ENCODE results near the gene RASA3.

The RASA3 gene

GRCh38 chr13:113938716-113939115, 193.7 kb downstream of the RASA3 start:
- Histone ChIP-seq H3K4me1 (ENCODE audit: control insufficient read depth, insufficient read depth, low read length) (peaks cover 18% of the 10 kb centered on the region), H3K4me3 (ENCODE audit: low read depth, low read length) (no peak overlapping the region), H3K9me3 (ENCODE audit: control insufficient read depth, insufficient read depth, low read depth, low read length) (no peaks in the 10 kb centered on the region), H3K27me3 (ENCODE audit: control insufficient read depth, insufficient read depth, low read length) (no peaks in the 10 kb centered on the region), H3K9ac (ENCODE audit: low read length) (no peak overlapping the region), H3K27ac (ENCODE audit: low read depth, low read length) (no peak overlapping the region), H3K36me3 (ENCODE audit: control insufficient read depth, insufficient read depth, low read length) (no peaks in the 10 kb centered on the region)

- H3K27ac ChIP-seq (ENCODE audit: low read depth, low read length): no peak overlapping the region
- no peak overlapping the region for H3K4me3 ChIP-seq (ENCODE audit: low read depth, low read length)
- H3K9ac ChIP-seq (ENCODE audit: low read length): no peak overlapping the region
- H3K4me1 ChIP-seq (ENCODE audit: control insufficient read depth, insufficient read depth, low read length): peaks cover 18% of the 10 kb centered on the region
- H3K9me3 ChIP-seq (ENCODE audit: control insufficient read depth, insufficient read depth, low read depth, low read length): no peaks in the 10 kb centered on the region
- H3K27me3 ChIP-seq (ENCODE audit: control insufficient read depth, insufficient read depth, low read length): no peaks in the 10 kb centered on the region
- H3K36me3 ChIP-seq (ENCODE audit: control insufficient read depth, insufficient read depth, low read length): no peaks in the 10 kb centered on the region
Observed at GRCh38 chr13:113938246-113938645, 194.2 kb downstream of the RASA3 start.

- Histone ChIP-seq H3K4me1 (ENCODE audit: control insufficient read depth, insufficient read depth, low read length) (peaks cover 18% of the 10 kb centered on the region), H3K4me3 (ENCODE audit: low read depth, low read length) (no peak overlapping the region), H3K36me3 (ENCODE audit: control insufficient read depth, insufficient read depth, low read length) (no peaks in the 10 kb centered on the region), H3K27me3 (ENCODE audit: control insufficient read depth, insufficient read depth, low read length) (no peaks in the 10 kb centered on the region), H3K9me3 (ENCODE audit: control insufficient read depth, insufficient read depth, low read depth, low read length) (no peaks in the 10 kb centered on the region), H3K9ac (ENCODE audit: low read length) (no peak overlapping the region), H3K27ac (ENCODE audit: low read depth, low read length) (no peak overlapping the region)
Observed at GRCh38 chr13:113937527-113938180, 194.8 kb downstream of the RASA3 start.

GRCh38 chr13:113937073-113937472, 195.3 kb downstream of the RASA3 start:
- Histone ChIP-seq H3K9me3 (ENCODE audit: control insufficient read depth, insufficient read depth, low read depth, low read length) (no peaks in the 10 kb centered on the region), H3K27me3 (ENCODE audit: control insufficient read depth, insufficient read depth, low read length) (no peaks in the 10 kb centered on the region), H3K27ac (ENCODE audit: low read depth, low read length) (no peak overlapping the region), H3K4me3 (ENCODE audit: low read depth, low read length) (no peak overlapping the region), H3K9ac (ENCODE audit: low read length) (no peak overlapping the region), H3K4me1 (ENCODE audit: control insufficient read depth, insufficient read depth, low read length) (peaks cover 18% of the 10 kb centered on the region), H3K36me3 (ENCODE audit: control insufficient read depth, insufficient read depth, low read length) (no peaks in the 10 kb centered on the region)

- Histone ChIP-seq H3K27me3 (ENCODE audit: control insufficient read depth, insufficient read depth, low read length) (no peaks in the 10 kb centered on the region), H3K36me3 (ENCODE audit: control insufficient read depth, insufficient read depth, low read length) (no peaks in the 10 kb centered on the region), H3K9me3 (ENCODE audit: control insufficient read depth, insufficient read depth, low read depth, low read length) (no peaks in the 10 kb centered on the region), H3K4me3 (ENCODE audit: low read depth, low read length) (no peak overlapping the region), H3K4me1 (ENCODE audit: control insufficient read depth, insufficient read depth, low read length) (peaks cover 18% of the 10 kb centered on the region), H3K27ac (ENCODE audit: low read depth, low read length) (no peak overlapping the region), H3K9ac (ENCODE audit: low read length) (no peak overlapping the region)
Observed at GRCh38 chr13:113936166-113936965, 196.1 kb downstream of the RASA3 start.

- no peaks in the 10 kb centered on the region for H3K27me3 ChIP-seq (ENCODE audit: control insufficient read depth, insufficient read depth, low read length)
- H3K4me1 ChIP-seq (ENCODE audit: control insufficient read depth, insufficient read depth, low read length): peaks cover 18% of the 10 kb centered on the region
- no peak overlapping the region for H3K9ac ChIP-seq (ENCODE audit: low read length)
- no peaks in the 10 kb centered on the region for H3K36me3 ChIP-seq (ENCODE audit: control insufficient read depth, insufficient read depth, low read length)
- no peaks in the 10 kb centered on the region for H3K9me3 ChIP-seq (ENCODE audit: control insufficient read depth, insufficient read depth, low read depth, low read length)
- H3K4me3 ChIP-seq (ENCODE audit: low read depth, low read length): no peak overlapping the region
- no peak overlapping the region for H3K27ac ChIP-seq (ENCODE audit: low read depth, low read length)
Observed at GRCh38 chr13:113935001-113935844, 197.2 kb downstream of the RASA3 start.

- no peak overlapping the region for H3K9ac ChIP-seq (ENCODE audit: low read length)
- H3K4me3 ChIP-seq (ENCODE audit: low read depth, low read length): no peak overlapping the region
- no peaks in the 10 kb centered on the region for H3K36me3 ChIP-seq (ENCODE audit: control insufficient read depth, insufficient read depth, low read length)
- no peaks in the 10 kb centered on the region for H3K9me3 ChIP-seq (ENCODE audit: control insufficient read depth, insufficient read depth, low read depth, low read length)
- H3K27me3 ChIP-seq (ENCODE audit: control insufficient read depth, insufficient read depth, low read length): no peaks in the 10 kb centered on the region
- H3K4me1 ChIP-seq (ENCODE audit: control insufficient read depth, insufficient read depth, low read length): peaks cover 18% of the 10 kb centered on the region
- H3K27ac ChIP-seq (ENCODE audit: low read depth, low read length): no peak overlapping the region
Observed at GRCh38 chr13:113934576-113934975, 197.8 kb downstream of the RASA3 start.

- peaks cover 18% of the 10 kb centered on the region for H3K4me1 ChIP-seq (ENCODE audit: control insufficient read depth, insufficient read depth, low read length)
- no peak overlapping the region for H3K4me3 ChIP-seq (ENCODE audit: low read depth, low read length)
- no peak overlapping the region for H3K27ac ChIP-seq (ENCODE audit: low read depth, low read length)
- no peaks in the 10 kb centered on the region for H3K36me3 ChIP-seq (ENCODE audit: control insufficient read depth, insufficient read depth, low read length)
- H3K9me3 ChIP-seq (ENCODE audit: control insufficient read depth, insufficient read depth, low read depth, low read length): no peaks in the 10 kb centered on the region
- no peaks in the 10 kb centered on the region for H3K27me3 ChIP-seq (ENCODE audit: control insufficient read depth, insufficient read depth, low read length)
- no peak overlapping the region for H3K9ac ChIP-seq (ENCODE audit: low read length)
Observed at GRCh38 chr13:113933901-113934300, 198.5 kb downstream of the RASA3 start.

- Histone ChIP-seq H3K27me3 (ENCODE audit: control insufficient read depth, insufficient read depth, low read length) (no peaks in the 10 kb centered on the region), H3K36me3 (ENCODE audit: control insufficient read depth, insufficient read depth, low read length) (no peaks in the 10 kb centered on the region), H3K9me3 (ENCODE audit: control insufficient read depth, insufficient read depth, low read depth, low read length) (no peaks in the 10 kb centered on the region), H3K4me3 (ENCODE audit: low read depth, low read length) (no peak overlapping the region), H3K27ac (ENCODE audit: low read depth, low read length) (no peak overlapping the region), H3K4me1 (ENCODE audit: control insufficient read depth, insufficient read depth, low read length) (peaks cover 14% of the 10 kb centered on the region), H3K9ac (ENCODE audit: low read length) (no peak overlapping the region)
Observed at GRCh38 chr13:113931841-113932459, 200.5 kb downstream of the RASA3 start.

GRCh38 chr13:113930671-113931637, 201.5 kb downstream of the RASA3 start:
- Histone ChIP-seq H3K9me3 (ENCODE audit: control insufficient read depth, insufficient read depth, low read depth, low read length) (peaks cover 4% of the 10 kb centered on the region; the same call in 1 of the 2 replicates), H3K27me3 (ENCODE audit: control insufficient read depth, insufficient read depth, low read length) (no peaks in the 10 kb centered on the region), H3K9ac (ENCODE audit: low read length) (no peak overlapping the region), H3K4me1 (ENCODE audit: control insufficient read depth, insufficient read depth, low read length) (peaks cover 14% of the 10 kb centered on the region), H3K4me3 (ENCODE audit: low read depth, low read length) (no peak overlapping the region), H3K36me3 (ENCODE audit: control insufficient read depth, insufficient read depth, low read length) (no peaks in the 10 kb centered on the region), H3K27ac (ENCODE audit: low read depth, low read length) (no peak overlapping the region)
